Measurements from ENCODE around the gene ABLIM2. TPM values are rescaled to one million over a fixed set of nuclear protein-coding genes. Genes with fewer than 3 reads are reported as not detected.

The ABLIM2 gene
- polyA plus RNA-seq, 1 donor from 2014 or later, result 14.9 TPM

- no peaks in the 10 kb centered on the region for H3K9me3 ChIP-seq (ENCODE audit: low read length)
- no peaks in the 10 kb centered on the region for H3K27me3 ChIP-seq (ENCODE audit: insufficient read depth, low read depth, low read length)
- H3K79me2 ChIP-seq (replicated peaks; ENCODE audit: insufficient read depth, low read length), result peaks cover 90% of the 10 kb centered on the region
- H3F3A ChIP-seq (ENCODE audit: insufficient read depth, low read length, poor library complexity, severe bottlenecking), result no peaks in the 10 kb centered on the region
- H3K36me3 ChIP-seq (ENCODE audit: insufficient read depth, low read length), result no peaks in the 10 kb centered on the region
- no peak overlapping the region for H3K27ac ChIP-seq (ENCODE audit: low read length)
- H3K9me2 ChIP-seq (ENCODE audit: insufficient read depth, low read length), result no peaks in the 10 kb centered on the region
- no peak overlapping the region for H3K9ac ChIP-seq (ENCODE audit: low read length)
- TF ChIP-seq SMC3 (conservative IDR thresholded peaks at IDR 0.05; ENCODE audit: poor library complexity) (no peak), POLR2AphosphoS5 (IDR thresholded peaks at IDR 0.05) (no peak), MXI1 (conservative IDR thresholded peaks at IDR 0.05; ENCODE audit: poor library complexity, severe bottlenecking) (no peak), EZH2 (IDR thresholded peaks at IDR 0.05; ENCODE audit: borderline replicate concordance, insufficient read depth, low read length, poor library complexity, severe bottlenecking) (no peak), TAF1 (IDR thresholded peaks at IDR 0.05; ENCODE audit: low read depth) (no peak), EP300 (conservative IDR thresholded peaks at IDR 0.05; ENCODE audit: poor library complexity, severe bottlenecking) (no peak), RAD21 (conservative IDR thresholded peaks at IDR 0.05) (no peak)
- TF ChIP-seq, protein P1, sequence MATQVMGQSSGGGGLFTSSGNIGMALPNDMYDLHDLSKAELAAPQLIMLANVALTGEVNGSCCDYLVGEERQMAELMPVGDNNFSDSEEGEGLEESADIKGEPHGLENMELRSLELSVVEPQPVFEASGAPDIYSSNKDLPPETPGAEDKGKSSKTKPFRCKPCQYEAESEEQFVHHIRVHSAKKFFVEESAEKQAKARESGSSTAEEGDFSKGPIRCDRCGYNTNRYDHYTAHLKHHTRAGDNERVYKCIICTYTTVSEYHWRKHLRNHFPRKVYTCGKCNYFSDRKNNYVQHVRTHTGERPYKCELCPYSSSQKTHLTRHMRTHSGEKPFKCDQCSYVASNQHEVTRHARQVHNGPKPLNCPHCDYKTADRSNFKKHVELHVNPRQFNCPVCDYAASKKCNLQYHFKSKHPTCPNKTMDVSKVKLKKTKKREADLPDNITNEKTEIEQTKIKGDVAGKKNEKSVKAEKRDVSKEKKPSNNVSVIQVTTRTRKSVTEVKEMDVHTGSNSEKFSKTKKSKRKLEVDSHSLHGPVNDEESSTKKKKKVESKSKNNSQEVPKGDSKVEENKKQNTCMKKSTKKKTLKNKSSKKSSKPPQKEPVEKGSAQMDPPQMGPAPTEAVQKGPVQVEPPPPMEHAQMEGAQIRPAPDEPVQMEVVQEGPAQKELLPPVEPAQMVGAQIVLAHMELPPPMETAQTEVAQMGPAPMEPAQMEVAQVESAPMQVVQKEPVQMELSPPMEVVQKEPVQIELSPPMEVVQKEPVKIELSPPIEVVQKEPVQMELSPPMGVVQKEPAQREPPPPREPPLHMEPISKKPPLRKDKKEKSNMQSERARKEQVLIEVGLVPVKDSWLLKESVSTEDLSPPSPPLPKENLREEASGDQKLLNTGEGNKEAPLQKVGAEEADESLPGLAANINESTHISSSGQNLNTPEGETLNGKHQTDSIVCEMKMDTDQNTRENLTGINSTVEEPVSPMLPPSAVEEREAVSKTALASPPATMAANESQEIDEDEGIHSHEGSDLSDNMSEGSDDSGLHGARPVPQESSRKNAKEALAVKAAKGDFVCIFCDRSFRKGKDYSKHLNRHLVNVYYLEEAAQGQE (IDR thresholded peaks at IDR 0.05; ENCODE audit: borderline replicate concordance), result no peak
- TF ChIP-seq, protein P2, sequence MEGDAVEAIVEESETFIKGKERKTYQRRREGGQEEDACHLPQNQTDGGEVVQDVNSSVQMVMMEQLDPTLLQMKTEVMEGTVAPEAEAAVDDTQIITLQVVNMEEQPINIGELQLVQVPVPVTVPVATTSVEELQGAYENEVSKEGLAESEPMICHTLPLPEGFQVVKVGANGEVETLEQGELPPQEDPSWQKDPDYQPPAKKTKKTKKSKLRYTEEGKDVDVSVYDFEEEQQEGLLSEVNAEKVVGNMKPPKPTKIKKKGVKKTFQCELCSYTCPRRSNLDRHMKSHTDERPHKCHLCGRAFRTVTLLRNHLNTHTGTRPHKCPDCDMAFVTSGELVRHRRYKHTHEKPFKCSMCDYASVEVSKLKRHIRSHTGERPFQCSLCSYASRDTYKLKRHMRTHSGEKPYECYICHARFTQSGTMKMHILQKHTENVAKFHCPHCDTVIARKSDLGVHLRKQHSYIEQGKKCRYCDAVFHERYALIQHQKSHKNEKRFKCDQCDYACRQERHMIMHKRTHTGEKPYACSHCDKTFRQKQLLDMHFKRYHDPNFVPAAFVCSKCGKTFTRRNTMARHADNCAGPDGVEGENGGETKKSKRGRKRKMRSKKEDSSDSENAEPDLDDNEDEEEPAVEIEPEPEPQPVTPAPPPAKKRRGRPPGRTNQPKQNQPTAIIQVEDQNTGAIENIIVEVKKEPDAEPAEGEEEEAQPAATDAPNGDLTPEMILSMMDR (IDR thresholded peaks at IDR 0.05; ENCODE audit: poor library complexity, severe bottlenecking), result no peak
- H3K4me3 ChIP-seq (ENCODE audit: low read length), result peak overlapping the region; percentile 7
- H4K20me1 ChIP-seq (ENCODE audit: insufficient read depth), result peaks cover 14% of the 10 kb centered on the region
- H2AFZ ChIP-seq (ENCODE audit: low read depth, low read length), result no peak overlapping the region
- no peak overlapping the region for H3K4me2 ChIP-seq (ENCODE audit: low read length)
Measured at GRCh38 chr4:7929118-7929951, 229.3 kb downstream of the ABLIM2 start.

DNA sequence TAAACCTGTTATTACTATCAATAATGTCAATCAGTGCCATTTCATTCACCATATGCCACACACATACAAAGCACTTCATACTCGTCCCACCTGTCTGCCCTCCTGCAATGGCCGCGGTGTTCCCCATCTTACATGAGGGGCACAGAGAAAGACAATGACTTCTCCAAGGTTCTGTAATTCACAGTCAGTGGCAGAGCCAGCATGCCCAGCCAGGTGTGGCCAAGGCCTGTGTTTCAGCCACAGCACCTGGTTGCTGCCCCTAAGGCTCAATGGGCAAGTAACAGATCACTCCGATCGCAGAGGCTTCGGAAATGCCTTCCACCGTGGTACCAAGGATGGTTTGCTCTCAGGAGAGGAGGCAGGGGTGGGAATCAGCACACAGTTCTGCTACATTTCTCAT is 229.9 kb downstream of the ABLIM2 start:
- Histone ChIP-seq H3K4me2 (ENCODE audit: low read length) (no peak overlapping the region), H3K9me3 (ENCODE audit: low read length) (no peaks in the 10 kb centered on the region), H3K9me2 (ENCODE audit: insufficient read depth, low read length) (no peaks in the 10 kb centered on the region), H3K79me2 (replicated peaks; ENCODE audit: insufficient read depth, low read length) (peaks cover 90% of the 10 kb centered on the region), H3F3A (ENCODE audit: insufficient read depth, low read length, poor library complexity, severe bottlenecking) (no peaks in the 10 kb centered on the region), H4K20me1 (ENCODE audit: insufficient read depth) (peaks cover 14% of the 10 kb centered on the region), H3K36me3 (ENCODE audit: insufficient read depth, low read length) (no peaks in the 10 kb centered on the region), H3K27me3 (ENCODE audit: insufficient read depth, low read depth, low read length) (no peaks in the 10 kb centered on the region), H2AFZ (ENCODE audit: low read depth, low read length) (no peak overlapping the region), H3K4me3 (ENCODE audit: low read length) (no peak overlapping the region), H3K9ac (ENCODE audit: low read length) (no peak overlapping the region), H3K27ac (ENCODE audit: low read length) (no peak overlapping the region)
- TF ChIP-seq RAD21 (conservative IDR thresholded peaks at IDR 0.05), result no peak
- TF ChIP-seq, protein P1 (IDR thresholded peaks at IDR 0.05; ENCODE audit: borderline replicate concordance), result no peak
- TF ChIP-seq POLR2AphosphoS5 (IDR thresholded peaks at IDR 0.05), result no peak
- no peak for TF ChIP-seq TAF1 (IDR thresholded peaks at IDR 0.05; ENCODE audit: low read depth)
- no peak for TF ChIP-seq SMC3 (conservative IDR thresholded peaks at IDR 0.05; ENCODE audit: poor library complexity)
- TF ChIP-seq MXI1 (conservative IDR thresholded peaks at IDR 0.05; ENCODE audit: poor library complexity, severe bottlenecking), result no peak
- TF ChIP-seq, protein P2 (IDR thresholded peaks at IDR 0.05; ENCODE audit: poor library complexity, severe bottlenecking), result no peak
- TF ChIP-seq EP300 (conservative IDR thresholded peaks at IDR 0.05; ENCODE audit: poor library complexity, severe bottlenecking), result no peak
- no peak for TF ChIP-seq EZH2 (IDR thresholded peaks at IDR 0.05; ENCODE audit: borderline replicate concordance, insufficient read depth, low read length, poor library complexity, severe bottlenecking)

All from neural cell (in vitro differentiated cells).